ENCODE measurements around the gene MRAP2. TPM values are rescaled to one million over a fixed set of nuclear protein-coding genes. Genes with fewer than 3 reads are reported as not detected.

MRAP2 gene
- total and polyA plus RNA-seq, 2 donors (not counting 3 experiments of a cell fraction or from before 2014, with no cell fraction given) = 5.8 to 8.6 TPM

DNA sequence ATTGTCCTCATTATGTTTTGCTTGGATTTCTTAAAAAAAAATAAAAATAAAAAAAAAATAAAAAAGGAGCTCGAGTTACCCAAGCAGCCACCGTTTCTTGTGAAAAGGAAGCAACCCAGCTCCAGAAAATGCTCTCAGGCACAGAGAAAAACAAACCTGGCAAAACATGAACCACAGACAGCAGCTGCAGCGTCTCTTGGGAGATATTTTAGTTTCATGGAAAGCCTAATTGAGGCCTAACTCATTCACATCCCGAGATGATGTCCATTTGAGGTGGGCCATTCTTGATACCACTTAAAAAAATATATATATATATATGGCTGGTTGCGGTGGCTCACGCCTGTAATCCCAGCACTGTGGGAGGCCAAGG is 13.7 kb upstream of the MRAP2 start:
- no peak overlapping the region for H3K27ac ChIP-seq (ENCODE audit: insufficient read depth, low read depth, low read length)
- no peaks in the 10 kb centered on the region for H3K4me1 ChIP-seq (ENCODE audit: control insufficient read depth, extremely low read depth, insufficient read depth, low read length)
- intact Hi-C loops (cut with micrococcal nuclease) (no loop called here), dilution Hi-C loops (cut with MboI; ENCODE audit: extremely low pct_ligation_motif_present, low sequenced_read_pairs) (no loop called here)
- H3K79me2 ChIP-seq (ENCODE audit: control insufficient read depth, insufficient read depth, low read length) = no peaks in the 10 kb centered on the region
- H3K9ac ChIP-seq (replicated peaks; ENCODE audit: extremely low read depth, insufficient read depth, low read length) = no peak overlapping the region
- TF ChIP-seq EZH2 (IDR thresholded peaks at IDR 0.05; ENCODE audit: borderline replicate concordance, low read depth, low read length, severe bottlenecking) = no peak
- no peak for TF ChIP-seq POLR2A (IDR thresholded peaks at IDR 0.05; ENCODE audit: low read depth, low read length)
- TF ChIP-seq POLR2AphosphoS5 (IDR thresholded peaks at IDR 0.05; ENCODE audit: insufficient read depth, low read depth, low read length) = no peak
- TF ChIP-seq FOS (IDR thresholded peaks at IDR 0.05; ENCODE audit: borderline replicate concordance, insufficient read depth, low read length) = no peak
- TF ChIP-seq GATA2 (IDR thresholded peaks at IDR 0.05; ENCODE audit: insufficient read depth, insufficient read length, low read depth, low read length) = no peak
- ChIA-PET CTCF (no interaction called here), POLR2A (no interaction called here)
- no peak for FAIRE-seq
- H3K27me3 ChIP-seq (ENCODE audit: control insufficient read depth in 2 of 2, insufficient read depth in 2 of 2, low read length in 2 of 2) = no peaks in the 10 kb centered on the region
- no peaks in the 10 kb centered on the region for H3K36me3 ChIP-seq (ENCODE audit: control insufficient read depth in 2 of 2, extremely low read depth in 1 of 2, insufficient read depth in 2 of 2, low read length in 2 of 2)
- no TSS peak for BruUV-seq (replicated peaks)
- no peaks in the 10 kb centered on the region for H3K9me1 ChIP-seq (replicated peaks; ENCODE audit: control insufficient read depth, extremely low read depth, insufficient read depth, low read length)
- no peaks in the 10 kb centered on the region for H4K20me1 ChIP-seq (replicated peaks; ENCODE audit: control insufficient read depth, extremely low read depth, insufficient read depth, low read length)
- no peak overlapping the region for H2AFZ ChIP-seq (ENCODE audit: low read depth, low read length)
- no peak overlapping the region for H3K4me3 ChIP-seq (replicated peaks in 1 of 3; ENCODE audit: insufficient read depth in 1 of 3, low read depth in 1 of 3, low read length in 3 of 3)
- no peaks in the 10 kb centered on the region for H3K9me3 ChIP-seq (replicated peaks; ENCODE audit: control insufficient read depth, insufficient read depth, low read length)
- DNase-seq (ENCODE audit: low read depth, low spot score) = no peak
- no peak overlapping the region for H3K4me2 ChIP-seq (ENCODE audit: insufficient read depth, low read length)

DNA sequence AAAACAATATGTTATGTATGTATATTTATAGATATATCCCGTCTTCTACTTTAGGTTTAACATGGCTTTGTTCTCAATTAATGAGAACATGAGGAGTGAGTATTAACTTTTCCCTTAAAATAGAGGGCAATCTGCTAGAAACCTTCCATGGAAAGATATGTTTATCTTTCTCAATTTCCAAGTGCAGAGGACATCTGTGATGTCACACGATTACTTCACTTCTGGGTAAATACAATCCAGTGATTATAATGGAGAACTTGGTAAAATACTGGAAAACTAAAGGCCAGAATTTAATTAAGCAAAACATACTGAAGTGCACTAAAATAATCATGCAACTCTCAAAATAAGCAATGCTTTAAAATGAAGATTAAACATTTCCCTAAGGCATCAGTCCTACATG is 11.9 kb upstream of the MRAP2 start:
- peaks cover under 1% of the 10 kb centered on the region for H3K4me1 ChIP-seq (ENCODE audit: control insufficient read depth, extremely low read depth, insufficient read depth, low read length)
- ChIA-PET POLR2A (no interaction called here), CTCF (no interaction called here)
- intact Hi-C loops (cut with micrococcal nuclease) (no loop called here), dilution Hi-C loops (cut with MboI; ENCODE audit: extremely low pct_ligation_motif_present, low sequenced_read_pairs) (no loop called here)
- no peaks in the 10 kb centered on the region for H3K9me1 ChIP-seq (replicated peaks; ENCODE audit: control insufficient read depth, extremely low read depth, insufficient read depth, low read length)
- H3K79me2 ChIP-seq (ENCODE audit: control insufficient read depth, insufficient read depth, low read length) = no peaks in the 10 kb centered on the region
- BruUV-seq (replicated peaks) = no TSS peak
- no peak overlapping the region for H3K27ac ChIP-seq (ENCODE audit: insufficient read depth, low read depth, low read length)
- no peak overlapping the region for H3K4me2 ChIP-seq (ENCODE audit: insufficient read depth, low read length)
- no peak overlapping the region for H2AFZ ChIP-seq (ENCODE audit: low read depth, low read length)
- no peak for TF ChIP-seq GATA2 (IDR thresholded peaks at IDR 0.05; ENCODE audit: insufficient read depth, insufficient read length, low read depth, low read length)
- no peak for TF ChIP-seq FOS (IDR thresholded peaks at IDR 0.05; ENCODE audit: borderline replicate concordance, insufficient read depth, low read length)
- TF ChIP-seq POLR2A (IDR thresholded peaks at IDR 0.05; ENCODE audit: low read depth, low read length) = no peak
- TF ChIP-seq, protein P1, sequence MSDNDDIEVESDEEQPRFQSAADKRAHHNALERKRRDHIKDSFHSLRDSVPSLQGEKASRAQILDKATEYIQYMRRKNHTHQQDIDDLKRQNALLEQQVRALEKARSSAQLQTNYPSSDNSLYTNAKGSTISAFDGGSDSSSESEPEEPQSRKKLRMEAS (IDR thresholded peaks at IDR 0.05; ENCODE audit: insufficient read depth, insufficient read length) = no peak
- TF ChIP-seq, protein P2, sequence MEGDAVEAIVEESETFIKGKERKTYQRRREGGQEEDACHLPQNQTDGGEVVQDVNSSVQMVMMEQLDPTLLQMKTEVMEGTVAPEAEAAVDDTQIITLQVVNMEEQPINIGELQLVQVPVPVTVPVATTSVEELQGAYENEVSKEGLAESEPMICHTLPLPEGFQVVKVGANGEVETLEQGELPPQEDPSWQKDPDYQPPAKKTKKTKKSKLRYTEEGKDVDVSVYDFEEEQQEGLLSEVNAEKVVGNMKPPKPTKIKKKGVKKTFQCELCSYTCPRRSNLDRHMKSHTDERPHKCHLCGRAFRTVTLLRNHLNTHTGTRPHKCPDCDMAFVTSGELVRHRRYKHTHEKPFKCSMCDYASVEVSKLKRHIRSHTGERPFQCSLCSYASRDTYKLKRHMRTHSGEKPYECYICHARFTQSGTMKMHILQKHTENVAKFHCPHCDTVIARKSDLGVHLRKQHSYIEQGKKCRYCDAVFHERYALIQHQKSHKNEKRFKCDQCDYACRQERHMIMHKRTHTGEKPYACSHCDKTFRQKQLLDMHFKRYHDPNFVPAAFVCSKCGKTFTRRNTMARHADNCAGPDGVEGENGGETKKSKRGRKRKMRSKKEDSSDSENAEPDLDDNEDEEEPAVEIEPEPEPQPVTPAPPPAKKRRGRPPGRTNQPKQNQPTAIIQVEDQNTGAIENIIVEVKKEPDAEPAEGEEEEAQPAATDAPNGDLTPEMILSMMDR (IDR thresholded peaks at IDR 0.05; ENCODE audit: extremely low read depth in 1 of 2, insufficient read depth in 1 of 2, low read depth in 1 of 2, low read length in 2 of 2) = no peak
- TF ChIP-seq POLR2AphosphoS5 (IDR thresholded peaks at IDR 0.05; ENCODE audit: insufficient read depth, low read depth, low read length) = no peak
- TF ChIP-seq JUN (IDR thresholded peaks at IDR 0.05; ENCODE audit: borderline replicate concordance, insufficient read depth, insufficient read length, low read depth) = no peak
- TF ChIP-seq MYC (IDR thresholded peaks at IDR 0.05; ENCODE audit: low read depth, low read length) = no peak
- TF ChIP-seq EZH2 (IDR thresholded peaks at IDR 0.05; ENCODE audit: borderline replicate concordance, low read depth, low read length, severe bottlenecking) = no peak
- no peaks in the 10 kb centered on the region for H3K36me3 ChIP-seq (ENCODE audit: control insufficient read depth in 2 of 2, extremely low read depth in 1 of 2, insufficient read depth in 2 of 2, low read length in 2 of 2)
- H3K9ac ChIP-seq (replicated peaks; ENCODE audit: extremely low read depth, insufficient read depth, low read length) = no peak overlapping the region
- no peaks in the 10 kb centered on the region for H4K20me1 ChIP-seq (replicated peaks; ENCODE audit: control insufficient read depth, extremely low read depth, insufficient read depth, low read length)
- no peak overlapping the region for H3K4me3 ChIP-seq (replicated peaks in 1 of 3; ENCODE audit: insufficient read depth in 1 of 3, low read depth in 1 of 3, low read length in 3 of 3)
- H3K9me3 ChIP-seq (replicated peaks; ENCODE audit: control insufficient read depth, insufficient read depth, low read length) = no peaks in the 10 kb centered on the region
- H3K27me3 ChIP-seq (ENCODE audit: control insufficient read depth in 2 of 2, insufficient read depth in 2 of 2, low read length in 2 of 2) = no peaks in the 10 kb centered on the region
- DNase-seq (ENCODE audit: low read depth, low spot score) (no peak), FAIRE-seq (no peak)
